Measurements from ENCODE around the gene METTL23.

Gene METTL23

DNA sequence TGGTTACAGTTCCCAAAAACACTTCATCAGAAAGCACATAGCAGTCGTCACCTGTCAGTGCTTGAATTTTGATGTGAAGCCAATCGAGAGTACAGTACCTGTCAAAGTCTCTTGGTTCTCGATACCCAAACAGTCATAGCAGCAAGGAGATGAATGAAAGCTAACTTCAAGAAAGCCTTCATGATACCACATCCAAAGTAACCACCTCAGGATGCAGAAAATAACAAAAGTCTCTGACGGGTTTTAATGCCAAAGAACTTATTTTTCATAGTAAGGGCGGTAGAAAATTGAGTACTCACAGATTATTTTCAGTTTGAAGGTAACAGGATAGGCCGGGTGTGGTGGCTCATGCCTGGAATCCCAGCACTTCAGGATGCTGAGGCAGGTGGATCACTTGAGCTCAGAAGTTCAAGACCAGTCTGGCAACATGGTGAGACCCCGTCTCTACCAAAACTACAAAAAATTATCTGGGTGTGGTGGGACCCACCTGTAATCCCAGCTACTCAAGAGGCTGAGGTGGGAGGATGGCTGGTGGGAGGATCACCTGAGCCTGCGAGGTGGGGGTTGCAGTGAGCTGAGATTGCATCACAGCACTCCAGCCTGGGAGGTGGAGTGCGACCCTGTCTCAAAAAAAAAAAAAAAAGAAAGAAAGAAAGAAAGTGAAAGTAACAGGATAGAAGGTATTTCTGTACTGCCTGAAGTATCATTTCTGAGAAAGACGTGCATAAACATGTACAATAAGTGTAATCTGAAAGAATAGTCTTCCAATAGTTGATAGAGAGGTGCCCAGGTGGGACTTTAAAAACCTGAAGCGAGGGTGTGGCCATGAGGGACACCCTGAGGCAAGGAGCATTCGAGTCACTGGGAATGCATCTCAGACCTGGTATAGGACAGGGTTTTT is 26.7 kb downstream of the METTL23 start:
- DNase-seq (ENCODE audit: low read depth, low spot score): no peak
- TF ChIP-seq, protein P1, sequence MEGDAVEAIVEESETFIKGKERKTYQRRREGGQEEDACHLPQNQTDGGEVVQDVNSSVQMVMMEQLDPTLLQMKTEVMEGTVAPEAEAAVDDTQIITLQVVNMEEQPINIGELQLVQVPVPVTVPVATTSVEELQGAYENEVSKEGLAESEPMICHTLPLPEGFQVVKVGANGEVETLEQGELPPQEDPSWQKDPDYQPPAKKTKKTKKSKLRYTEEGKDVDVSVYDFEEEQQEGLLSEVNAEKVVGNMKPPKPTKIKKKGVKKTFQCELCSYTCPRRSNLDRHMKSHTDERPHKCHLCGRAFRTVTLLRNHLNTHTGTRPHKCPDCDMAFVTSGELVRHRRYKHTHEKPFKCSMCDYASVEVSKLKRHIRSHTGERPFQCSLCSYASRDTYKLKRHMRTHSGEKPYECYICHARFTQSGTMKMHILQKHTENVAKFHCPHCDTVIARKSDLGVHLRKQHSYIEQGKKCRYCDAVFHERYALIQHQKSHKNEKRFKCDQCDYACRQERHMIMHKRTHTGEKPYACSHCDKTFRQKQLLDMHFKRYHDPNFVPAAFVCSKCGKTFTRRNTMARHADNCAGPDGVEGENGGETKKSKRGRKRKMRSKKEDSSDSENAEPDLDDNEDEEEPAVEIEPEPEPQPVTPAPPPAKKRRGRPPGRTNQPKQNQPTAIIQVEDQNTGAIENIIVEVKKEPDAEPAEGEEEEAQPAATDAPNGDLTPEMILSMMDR (IDR thresholded peaks at IDR 0.05; ENCODE audit: low read depth, low read length): no peak
- H3K4me3 ChIP-seq (ENCODE audit: low read depth, low read length): no peak overlapping the region
- in situ Hi-C loops (cut with HindIII; ENCODE audit: low sequenced_read_pairs): no loop called here

DNA sequence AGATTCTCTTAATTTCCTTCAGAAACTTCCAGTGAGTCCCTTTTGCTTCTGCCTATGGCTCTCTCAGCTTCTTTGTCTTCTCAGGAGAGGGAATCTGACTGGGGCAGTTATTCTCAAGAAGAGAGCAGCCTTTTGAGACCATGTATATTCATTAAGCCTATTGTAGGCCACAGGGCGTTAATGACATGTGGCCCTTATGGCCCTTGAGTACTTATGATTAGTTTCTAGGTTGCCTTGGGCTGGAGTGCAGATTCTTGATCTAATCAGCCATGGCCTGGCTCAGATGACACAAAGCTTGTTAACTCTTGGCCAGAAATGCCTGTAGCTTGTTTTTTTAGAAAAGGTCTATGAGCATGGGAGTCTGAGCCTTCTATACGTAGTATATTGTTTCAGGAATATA is 28.6 kb downstream of the METTL23 start:
- H3K4me3 ChIP-seq (ENCODE audit: low read depth, low read length): no peak overlapping the region
- in situ Hi-C loops (cut with HindIII; ENCODE audit: low sequenced_read_pairs): no loop called here
- no peak for DNase-seq (ENCODE audit: low read depth, low spot score)
- TF ChIP-seq, protein P1 (IDR thresholded peaks at IDR 0.05; ENCODE audit: low read depth, low read length): no peak

DNA sequence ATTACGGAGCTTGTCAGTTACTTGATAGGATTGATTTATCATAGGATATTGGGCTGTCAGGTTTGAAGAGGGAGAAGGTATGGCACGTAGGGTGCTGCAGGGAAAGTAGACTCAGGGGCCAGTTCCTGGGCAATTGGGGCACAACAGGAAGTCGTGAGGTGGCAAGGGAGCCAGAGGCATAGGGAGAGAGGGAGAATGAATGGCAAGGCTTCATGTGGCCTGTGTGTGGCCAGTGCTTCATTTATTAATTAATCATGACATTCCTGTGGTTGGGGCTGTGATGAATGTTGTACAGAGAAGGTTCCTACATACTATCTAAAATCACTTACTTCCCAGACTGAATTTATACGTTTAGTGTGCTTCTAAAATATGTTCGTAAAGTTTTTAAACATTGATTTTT is 30.6 kb downstream of the METTL23 start:
- TF ChIP-seq, protein P1 (IDR thresholded peaks at IDR 0.05; ENCODE audit: low read depth, low read length): no peak
- in situ Hi-C loops (cut with HindIII; ENCODE audit: low sequenced_read_pairs): no loop called here
- H3K4me3 ChIP-seq (ENCODE audit: low read depth, low read length): no peak overlapping the region
- DNase-seq (ENCODE audit: low read depth, low spot score): no peak

DNA sequence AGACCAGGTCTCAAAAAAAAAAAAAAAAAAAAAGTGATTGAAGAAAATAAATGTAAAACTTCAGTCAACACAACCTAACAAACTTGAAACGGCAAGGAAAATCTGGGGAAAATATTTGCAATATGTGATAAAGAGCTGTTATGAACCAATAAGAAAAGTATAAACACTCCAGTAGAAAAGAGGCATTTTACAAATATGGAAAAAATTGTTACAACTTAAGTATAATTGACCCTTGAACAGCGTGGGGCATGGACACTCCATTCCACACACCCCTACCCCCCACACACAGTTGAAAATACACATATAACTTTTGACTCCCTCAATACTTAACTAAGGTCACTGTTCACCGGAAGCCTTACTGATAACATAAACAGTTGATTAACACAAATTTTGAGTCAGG is 31.9 kb downstream of the METTL23 start:
- in situ Hi-C loops (cut with HindIII; ENCODE audit: low sequenced_read_pairs): no loop called here
- H3K4me3 ChIP-seq (ENCODE audit: low read depth, low read length): no peak overlapping the region
- no peak for DNase-seq (ENCODE audit: low read depth, low spot score)
- TF ChIP-seq, protein P1 (IDR thresholded peaks at IDR 0.05; ENCODE audit: low read depth, low read length): no peak

DNA sequence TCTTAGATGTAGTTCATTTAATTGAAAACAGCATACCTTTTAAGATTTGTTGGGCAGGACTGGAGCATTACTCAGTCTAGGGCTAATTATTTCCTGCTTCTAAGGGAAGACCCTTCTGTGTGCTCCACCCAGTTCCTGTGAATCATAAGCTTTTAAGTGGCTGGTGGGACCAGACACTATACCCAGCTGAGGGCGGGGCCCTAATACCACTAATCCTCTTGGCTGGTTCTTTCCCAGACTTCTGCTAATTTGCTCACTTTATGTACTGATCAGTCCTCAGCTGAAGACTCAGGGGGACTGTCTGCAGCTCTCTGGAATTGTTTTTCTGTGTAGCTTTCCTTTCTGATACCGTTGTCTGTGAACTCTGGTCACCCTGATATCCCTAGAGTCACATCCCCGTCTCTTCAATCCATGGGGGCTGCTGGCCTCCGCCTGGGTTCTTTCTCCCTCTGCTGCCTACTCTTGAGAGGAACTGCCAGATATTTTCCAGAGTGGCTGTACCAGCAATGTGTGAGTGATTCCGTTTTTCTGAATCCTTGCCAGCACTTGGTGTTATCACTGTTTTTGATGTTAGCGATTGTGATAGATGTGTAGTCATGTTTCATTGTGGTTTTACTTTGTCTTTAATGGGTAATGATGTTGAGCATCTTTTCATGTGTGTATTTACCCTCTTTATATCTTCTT is 46.3 kb downstream of the METTL23 start:
- peak; percentile 72 for DNase-seq (ENCODE audit: low read depth, low spot score)
- no peak overlapping the region for H3K4me3 ChIP-seq (ENCODE audit: low read depth, low read length)
- TF ChIP-seq, protein P1 (IDR thresholded peaks at IDR 0.05; ENCODE audit: low read depth, low read length): no peak
- in situ Hi-C loops (cut with HindIII; ENCODE audit: low sequenced_read_pairs): no loop called here

DNA sequence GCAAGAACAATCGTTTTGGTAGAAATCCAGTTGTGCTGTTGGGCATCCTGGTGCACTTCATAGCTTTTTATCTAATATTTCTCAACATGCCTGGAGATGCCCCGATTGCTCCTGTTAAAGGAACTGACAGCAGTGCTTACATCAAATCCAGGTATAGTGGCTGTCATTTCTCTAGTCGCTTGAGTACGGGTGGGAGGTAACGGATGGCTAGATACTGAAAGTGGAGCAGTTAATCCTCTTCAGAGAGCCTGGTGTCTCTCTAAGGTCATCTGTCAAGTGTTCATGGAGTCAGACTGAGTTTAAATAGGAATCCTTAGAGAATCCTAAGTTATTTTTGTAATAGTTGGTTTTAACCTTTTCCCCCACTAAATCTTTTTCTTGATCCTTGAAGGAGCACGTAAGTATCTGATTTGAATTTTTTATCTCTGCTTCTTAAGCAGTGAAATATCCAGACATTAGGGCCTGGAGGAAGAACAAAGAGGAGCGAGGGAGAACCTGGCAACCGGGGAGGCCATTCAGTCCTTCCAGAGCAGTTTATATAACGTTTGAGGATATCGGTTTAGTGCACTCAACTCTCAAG is 48.5 kb downstream of the METTL23 start:
- in situ Hi-C loops (cut with HindIII; ENCODE audit: low sequenced_read_pairs): no loop called here
- TF ChIP-seq, protein P1 (IDR thresholded peaks at IDR 0.05; ENCODE audit: low read depth, low read length): no peak
- no peak overlapping the region for H3K4me3 ChIP-seq (ENCODE audit: low read depth, low read length)
- no peak for DNase-seq (ENCODE audit: low read depth, low spot score)

Data from astrocyte of the spinal cord (primary cell).